Upper lobe of left lung (tissue), 4 donors: ENCODE data around the gene CHRM4.

Experiments
- CTCF ChIP-seq, 6 experiments: fragments of 450-650 bp in 4 of 6; fragments of 200-600 bp in 2 of 6; sonication (generic) in 2 of 6; IDR thresholded peaks; one replicate each; pipeline ENCODE4 v1.5.1; 2016 to 2019; ENCODE audit warnings: antibody characterized with exemption in 6 of 6
- EP300 ChIP-seq, 4 donors: sonication (generic); formaldehyde crosslinking; IDR thresholded peaks; one replicate each; pipeline ENCODE4 v1.5.1; 2017; ENCODE audit warnings: antibody characterized with exemption in 4 of 4, control low read depth in 2 of 4
- POLR2AphosphoS5 ChIP-seq, 2 donors: sonication (generic); formaldehyde crosslinking; IDR thresholded peaks; one replicate each; pipeline ENCODE4 v1.5.1; 2017; ENCODE audit warnings: antibody characterized with exemption in 2 of 2

GRCh38 chr11:46427364-46427763 lies 35.8 kb upstream of the CHRM4 start:
- no peak for TF ChIP-seq CTCF (IDR thresholded peaks at IDR 0.05)
- TF ChIP-seq POLR2AphosphoS5 (IDR thresholded peaks at IDR 0.05): no peak
- no peak for TF ChIP-seq EP300 (IDR thresholded peaks at IDR 0.05)
